CD4-positive, alpha-beta T cell treated with Interferon alpha-2 for 1 hour (primary cell): Measurements from ENCODE around the gene ANKFN1.

Experiments
- DNase-seq, 2 donors: peaks; one replicate each; pipeline ENCODE4 v3.0.0-alpha.2; 2020 to 2022

Gene ANKFN1

DNA sequence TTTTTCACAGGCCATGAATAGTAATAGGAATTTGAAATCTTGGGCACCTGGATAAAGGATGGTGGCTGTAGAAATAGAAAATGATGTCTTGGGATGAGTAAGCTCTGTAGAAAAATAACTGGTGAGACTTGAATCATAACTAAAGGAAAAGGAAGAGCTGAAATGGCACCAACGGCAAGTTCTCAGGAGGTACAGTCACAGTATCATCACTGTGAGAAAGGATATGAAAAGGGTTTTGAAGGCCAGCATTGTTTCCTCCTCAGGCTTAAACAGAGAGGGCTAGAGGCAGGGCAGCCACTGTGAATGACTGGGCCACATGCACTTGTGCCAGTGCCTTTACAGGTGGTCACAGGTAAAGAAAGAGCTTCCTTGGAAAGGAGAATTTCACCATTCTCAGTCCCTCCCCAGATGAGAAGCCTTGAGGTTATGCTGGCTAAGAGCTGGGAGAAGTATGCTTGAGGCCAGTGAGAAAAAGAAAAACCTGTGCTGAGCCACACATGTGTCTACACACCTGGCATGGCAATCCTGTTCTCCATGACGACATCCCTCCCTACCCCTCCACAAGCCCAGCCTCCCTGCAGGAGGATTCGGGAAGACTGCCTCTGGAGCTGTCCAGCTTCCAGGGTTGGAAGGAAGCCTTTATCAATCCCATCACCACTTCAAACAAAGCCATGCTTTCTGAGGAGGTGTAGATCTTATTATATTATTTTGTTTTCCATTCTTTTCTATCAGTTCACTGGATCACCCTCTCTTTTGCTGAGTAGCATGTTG lies 3.8 kb upstream of the ANKFN1 start:
- DNase-seq: no peak

DNA sequence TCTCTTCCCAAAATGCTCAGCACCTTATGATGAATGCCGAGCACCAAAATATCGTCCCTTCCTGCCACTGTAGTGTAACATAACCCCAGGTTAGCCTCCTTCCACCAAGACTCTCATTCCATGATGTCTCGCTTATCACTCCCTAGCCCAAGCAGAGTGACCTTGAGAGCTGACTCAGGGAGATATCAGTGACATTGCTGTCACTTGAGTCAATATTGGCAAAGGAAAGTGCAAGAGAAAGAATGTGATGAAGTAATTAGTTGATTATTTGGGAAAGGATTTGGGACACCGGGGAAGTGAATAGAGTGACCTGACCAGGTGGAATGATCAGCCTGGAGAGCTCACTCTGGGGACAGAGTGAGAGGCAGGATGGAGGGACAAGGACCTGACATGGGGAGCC lies 2.6 kb upstream of the ANKFN1 start:
- no peak for DNase-seq

- DNase-seq: no peak
Observed at GRCh38 chr17:56157845-56158244, 4.6 kb downstream of the ANKFN1 start.

GRCh38 chr17:56158344-56158743 lies 5.1 kb downstream of the ANKFN1 start:
- DNase-seq: no peak

DNA sequence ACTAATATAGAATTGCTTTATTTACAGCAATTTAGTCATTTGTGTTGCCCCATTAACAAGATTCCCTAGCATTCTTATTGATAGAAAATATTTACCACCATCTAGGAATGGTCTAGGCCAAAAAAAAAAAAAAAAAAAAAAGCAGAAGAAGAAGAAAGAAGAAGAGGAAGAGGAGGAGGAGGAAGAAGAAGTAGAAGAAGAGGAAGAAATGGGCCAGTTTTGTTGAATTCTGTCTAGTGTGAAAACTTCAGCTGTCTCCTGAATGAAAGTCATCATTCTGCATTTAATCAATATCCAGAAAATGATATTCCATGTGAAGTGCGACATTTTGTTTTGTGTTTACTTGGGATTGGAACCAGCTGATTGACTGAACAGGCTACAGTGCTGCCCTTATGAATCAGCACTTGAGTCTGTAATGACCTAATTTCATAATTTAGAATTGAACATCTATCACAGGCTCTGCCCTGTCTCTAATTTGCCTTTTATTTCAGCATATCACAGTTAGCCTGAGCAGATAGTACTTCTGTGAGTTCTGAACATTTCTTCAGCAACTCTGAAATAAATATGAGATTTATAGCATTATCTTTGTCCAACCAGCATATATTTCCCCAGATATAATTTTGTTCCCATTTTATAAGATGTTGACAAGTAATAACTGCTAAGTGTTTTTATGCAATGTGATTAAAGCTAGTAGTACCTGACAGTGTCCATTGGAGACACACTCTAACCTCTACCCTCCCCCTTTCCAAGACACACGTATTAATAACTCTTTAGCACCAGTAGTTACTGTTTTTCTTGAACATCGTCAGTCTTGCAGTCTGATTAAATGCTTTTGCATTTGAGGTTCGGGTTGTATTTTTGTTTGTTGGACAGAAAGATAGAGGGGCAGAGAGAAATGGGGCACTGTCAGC lies 5.9 kb downstream of the ANKFN1 start:
- DNase-seq: no peak

DNA sequence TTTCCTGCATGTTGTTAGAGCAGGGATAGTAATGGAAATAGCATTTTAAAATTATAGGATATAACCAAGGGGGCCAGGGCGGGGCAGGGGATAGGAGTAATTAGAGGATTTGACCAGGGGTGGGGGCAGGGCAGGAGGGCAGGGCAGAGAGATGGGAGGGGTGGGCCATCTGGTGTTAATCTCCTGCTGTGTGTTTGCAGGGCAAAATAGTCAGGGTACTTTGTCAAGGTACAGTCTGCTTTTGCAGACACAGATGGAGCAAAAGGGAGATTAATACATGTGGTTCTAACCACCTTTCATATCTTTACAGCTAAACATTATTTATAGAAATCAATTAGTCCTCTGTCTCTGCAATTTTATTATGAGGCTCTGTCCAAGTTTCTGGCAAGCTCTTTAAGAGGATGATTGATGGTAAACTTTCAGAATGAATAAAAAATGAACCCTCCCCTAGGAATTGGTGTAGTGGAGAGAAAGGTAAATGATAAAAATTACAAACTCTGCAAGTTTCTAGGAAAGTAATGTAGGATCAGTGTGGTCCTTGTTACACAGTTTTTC lies 6.6 kb downstream of the ANKFN1 start:
- DNase-seq: no peak

DNA sequence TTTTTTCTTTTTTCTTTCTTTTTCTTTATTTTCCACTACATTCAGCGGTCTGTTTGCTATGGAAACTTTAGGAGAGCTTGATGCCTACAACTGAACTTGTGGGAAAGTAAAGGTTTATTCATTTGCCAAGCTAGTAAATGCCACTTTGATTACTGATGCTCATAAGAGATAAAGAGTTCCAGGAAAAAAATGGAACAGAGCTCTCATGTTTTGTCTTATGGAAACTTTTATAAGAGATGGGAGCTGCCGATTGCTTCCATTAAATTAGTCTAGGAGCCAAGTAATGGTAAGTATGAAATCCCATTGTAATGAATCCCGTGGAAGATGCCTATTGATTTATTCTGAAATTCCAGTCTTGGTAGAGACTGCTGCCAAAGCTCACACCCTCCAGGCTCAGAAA lies 7.1 kb downstream of the ANKFN1 start:
- DNase-seq: no peak

GRCh38 chr17:56165072-56165641 lies 11.9 kb downstream of the ANKFN1 start:
- no peak for DNase-seq

DNA sequence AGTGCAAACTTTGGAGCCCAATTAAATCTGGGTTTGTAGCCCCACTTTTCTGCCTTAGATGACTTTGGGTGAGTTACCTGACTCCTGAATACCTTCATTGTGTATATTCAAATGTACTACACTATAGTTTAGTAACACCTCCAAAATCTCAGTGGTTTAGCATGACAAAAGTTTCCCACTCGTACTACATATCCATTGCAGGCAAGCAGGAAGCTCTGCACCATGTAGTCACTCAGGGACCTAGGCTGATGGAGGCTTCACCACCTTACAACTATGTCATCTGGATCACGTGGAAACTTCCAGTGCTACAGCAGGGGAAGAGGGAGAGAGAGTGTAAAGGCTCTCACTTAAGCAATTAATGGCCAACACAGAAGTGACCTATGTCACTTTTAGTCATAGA lies 14.2 kb downstream of the ANKFN1 start:
- DNase-seq: no peak

DNA sequence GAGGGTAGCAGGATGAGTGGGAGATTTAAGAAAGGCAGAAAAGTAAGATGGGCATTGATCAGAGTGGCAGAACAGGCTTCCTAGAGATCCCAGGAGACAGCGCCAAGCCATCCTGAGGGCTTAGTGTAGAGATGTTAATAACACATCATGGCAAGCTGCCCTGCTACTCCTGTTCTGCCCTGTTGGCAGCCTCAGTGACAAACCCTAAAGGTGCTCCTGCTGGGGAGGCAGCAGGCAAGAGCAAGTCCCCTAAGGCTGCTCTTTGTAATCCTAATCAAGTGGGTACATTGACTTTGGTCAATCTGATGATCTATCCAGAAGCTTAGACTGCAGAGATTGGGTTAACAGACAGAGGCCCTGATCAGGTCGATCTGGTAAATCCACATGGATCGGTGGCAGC lies 16.3 kb downstream of the ANKFN1 start:
- DNase-seq: no peak

DNA sequence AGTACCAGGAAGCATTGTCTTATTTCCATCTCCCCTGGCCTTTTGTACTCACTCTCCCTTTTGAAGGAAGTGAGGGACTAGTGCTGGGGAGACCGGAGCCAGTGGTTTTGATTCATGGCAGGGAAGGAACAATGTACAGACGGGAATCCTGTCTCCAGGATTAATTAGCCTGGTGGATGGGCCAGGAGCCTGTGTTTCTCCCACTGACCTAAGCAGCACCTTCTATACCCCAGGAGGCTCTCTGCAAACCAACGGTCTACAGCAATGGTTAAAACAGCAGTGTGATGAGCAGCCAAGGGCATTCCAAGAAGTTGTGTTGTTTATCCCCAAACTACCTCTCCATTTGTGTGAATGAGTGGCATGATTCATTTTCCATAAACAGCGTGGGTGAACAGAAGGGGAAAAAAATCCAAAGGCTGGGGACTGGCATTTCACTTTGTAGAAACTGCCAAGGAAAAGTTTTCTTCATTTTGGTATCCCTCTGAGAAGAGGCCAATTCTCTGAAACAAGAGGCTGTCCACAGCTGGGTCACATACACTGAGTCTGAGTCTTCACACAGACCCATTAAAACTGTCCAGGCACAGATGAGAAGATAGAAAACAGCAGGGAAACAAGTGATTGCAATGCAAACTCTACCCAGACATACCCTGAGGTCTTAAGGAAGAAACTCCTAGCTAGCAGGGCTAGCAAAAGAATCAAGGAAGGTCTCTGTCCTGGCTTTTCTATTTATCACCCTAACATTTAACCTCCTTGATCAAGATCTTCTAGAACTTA lies 18.1 kb downstream of the ANKFN1 start:
- DNase-seq: no peak

DNA sequence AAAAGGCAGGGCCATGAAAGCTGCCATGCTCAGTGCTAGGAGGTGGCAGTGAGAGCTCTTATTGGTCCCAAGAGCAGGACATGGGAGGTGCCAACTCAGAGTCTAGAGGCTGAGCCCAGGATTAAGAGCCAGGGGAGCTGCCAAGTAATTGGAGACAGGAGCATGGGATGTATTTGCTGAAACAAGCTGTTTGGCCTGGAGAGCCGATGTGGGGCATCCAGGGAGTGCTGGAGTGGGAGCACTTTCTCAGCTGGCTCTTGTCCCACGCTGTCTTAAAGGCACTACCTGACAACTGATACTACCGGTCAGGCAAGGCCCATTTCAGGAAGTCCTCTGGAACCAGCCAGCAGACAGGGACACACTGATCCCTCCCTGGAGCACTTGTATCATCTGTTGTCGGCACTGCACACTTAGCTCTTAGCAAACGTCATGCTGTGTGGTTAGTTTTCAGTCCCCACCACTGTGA lies 19.3 kb downstream of the ANKFN1 start:
- no peak for DNase-seq

DNA sequence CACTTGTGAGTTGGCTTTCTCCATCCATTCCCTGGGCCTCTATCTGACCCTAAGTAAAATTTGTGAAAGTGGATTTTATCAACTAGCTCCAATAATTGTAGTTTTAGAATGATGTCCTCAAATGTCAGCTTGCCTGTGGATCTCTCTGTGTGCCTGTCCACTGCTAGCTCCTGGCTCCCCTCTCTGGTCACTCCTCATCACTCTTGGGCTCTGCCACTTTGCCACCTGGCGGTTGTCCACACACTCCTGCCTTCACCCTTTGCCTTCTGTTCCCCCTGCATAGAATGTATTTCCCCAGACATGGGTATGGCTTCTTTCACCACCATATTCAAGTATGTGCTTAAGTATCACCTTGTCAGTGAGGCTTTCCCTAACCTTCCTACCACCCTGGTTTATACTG lies 19.8 kb downstream of the ANKFN1 start:
- no peak for DNase-seq

DNA sequence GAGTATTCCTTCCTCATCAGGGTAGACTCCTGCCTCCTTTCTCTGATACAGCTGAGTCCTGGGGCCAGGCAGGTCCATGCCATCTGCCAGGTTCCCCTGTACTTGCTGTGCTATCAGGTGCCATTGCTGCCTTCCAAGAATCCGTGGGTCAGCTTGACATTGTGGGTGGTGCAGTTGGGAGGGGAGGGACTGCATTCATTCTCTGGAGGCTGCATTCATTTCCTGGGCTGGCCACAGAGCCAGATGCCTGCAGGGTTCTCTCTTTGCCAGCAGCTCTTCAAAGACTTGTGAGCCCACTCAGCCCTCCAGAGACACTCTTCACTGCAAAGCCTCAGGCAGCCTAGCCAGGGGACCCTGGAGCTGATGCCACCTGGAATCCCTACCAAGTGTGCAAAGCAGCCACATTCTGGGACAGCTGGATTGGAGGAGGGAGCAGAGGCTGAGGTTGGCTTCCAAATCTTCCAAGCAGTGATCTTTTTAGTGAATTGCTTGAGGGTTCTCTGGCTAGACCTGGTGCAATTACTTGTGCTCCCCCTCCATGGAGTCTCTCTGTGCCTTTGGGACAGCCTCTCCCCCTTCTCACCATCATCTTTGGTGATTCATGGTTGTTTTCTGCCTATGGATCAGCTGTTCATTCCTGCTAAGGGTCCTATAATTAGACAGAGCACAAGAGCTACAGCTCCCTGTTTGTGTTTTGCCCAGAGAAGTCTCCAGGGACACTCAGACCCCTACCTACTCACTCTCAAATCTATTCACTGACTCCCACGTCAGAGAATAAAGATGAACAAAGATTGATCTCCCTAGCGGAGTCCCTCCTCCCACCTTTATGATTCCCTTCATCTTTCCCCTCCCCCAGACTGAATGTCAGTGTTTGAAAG lies 20.9 kb downstream of the ANKFN1 start:
- DNase-seq: no peak

DNA sequence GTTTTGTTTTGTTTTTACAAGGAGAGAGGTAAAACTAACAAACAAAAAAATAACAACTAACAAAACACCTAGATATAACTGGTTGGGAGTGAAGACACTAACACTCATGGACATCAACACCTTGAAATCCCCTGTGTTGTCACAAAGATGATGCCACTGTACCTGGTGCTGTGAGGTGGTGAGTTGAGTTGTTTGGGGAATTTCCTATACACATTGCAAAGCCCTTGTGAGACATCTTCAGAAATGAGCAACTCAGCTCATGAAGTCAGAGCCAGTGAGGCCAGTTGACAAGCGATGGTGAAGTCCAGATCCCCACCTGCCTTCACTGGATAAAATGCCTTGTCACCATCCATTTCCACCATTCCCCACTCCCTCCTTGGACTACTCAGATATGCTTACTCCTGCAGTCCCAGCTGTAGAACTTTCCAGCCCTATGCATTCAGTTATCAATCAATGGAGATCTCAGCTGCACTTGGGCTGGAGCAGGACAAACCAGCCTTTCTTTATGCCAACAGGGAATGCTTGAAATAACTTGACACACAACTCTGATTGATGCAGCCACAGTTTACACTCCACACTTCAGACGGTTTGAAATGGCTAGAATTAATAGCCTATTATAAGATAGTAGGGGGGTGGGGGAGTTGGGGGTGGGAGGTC lies 22.2 kb downstream of the ANKFN1 start:
- DNase-seq: no peak

DNA sequence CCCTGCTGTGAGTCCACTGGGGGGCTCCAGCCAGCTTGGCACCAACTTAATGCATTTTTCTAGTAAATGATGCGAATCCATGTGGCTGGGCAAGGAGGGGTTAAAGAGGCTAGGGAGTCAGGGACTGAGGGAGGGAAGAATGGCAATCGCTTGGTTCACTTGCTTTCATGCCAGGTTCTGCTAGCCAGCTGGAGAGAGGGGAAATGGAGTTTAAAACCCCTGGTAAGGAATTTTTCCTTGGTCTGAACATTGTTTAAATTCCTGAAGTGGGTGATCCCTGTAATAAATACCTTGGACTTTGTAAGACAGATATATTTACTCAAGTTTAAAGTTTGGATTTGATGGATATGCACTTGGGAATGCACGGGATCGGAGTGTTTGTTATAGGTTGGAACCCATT lies 22.8 kb downstream of the ANKFN1 start:
- DNase-seq: no peak

GRCh38 chr17:56177361-56177760 lies 24.1 kb downstream of the ANKFN1 start:
- DNase-seq: no peak

DNA sequence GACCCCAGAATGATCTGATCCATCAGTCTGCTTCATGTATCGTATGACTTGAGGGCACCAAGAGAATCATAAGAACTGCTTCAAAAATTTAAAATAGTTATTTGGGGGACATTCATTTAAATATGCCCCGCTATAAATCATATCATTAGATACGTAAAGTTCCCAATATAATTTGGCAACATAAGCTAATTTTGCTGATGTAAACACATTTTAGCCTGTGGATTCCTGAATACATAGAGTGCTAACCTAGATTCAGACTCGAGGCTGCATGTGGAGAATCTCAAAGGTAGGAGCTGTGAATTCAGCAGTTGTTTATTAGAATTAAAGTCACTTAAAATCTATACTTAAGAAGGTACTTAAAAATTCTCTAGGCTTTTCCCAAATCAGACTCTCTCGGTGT lies 24.9 kb downstream of the ANKFN1 start:
- no peak for DNase-seq

- no peak for DNase-seq
Observed at GRCh38 chr17:56182081-56182480, 28.8 kb downstream of the ANKFN1 start.

- DNase-seq: no peak
Observed at GRCh38 chr17:56184650-56185049, 31.4 kb downstream of the ANKFN1 start.
